G401.6 (cell line): ENCODE results near the gene NRSN2.
"Not testable (repeated sequence)": the region's sequence is repeated elsewhere in the genome, so short reads cannot be mapped to it uniquely, and the experiment has no call there.

Experiments
- FAIRE-seq: peaks from 2 replicates; lab custom pipeline; 2012; peaks lifted over from hg19 to GRCh38; lab: Jason Lieb, UNC

NRSN2 gene

DNA sequence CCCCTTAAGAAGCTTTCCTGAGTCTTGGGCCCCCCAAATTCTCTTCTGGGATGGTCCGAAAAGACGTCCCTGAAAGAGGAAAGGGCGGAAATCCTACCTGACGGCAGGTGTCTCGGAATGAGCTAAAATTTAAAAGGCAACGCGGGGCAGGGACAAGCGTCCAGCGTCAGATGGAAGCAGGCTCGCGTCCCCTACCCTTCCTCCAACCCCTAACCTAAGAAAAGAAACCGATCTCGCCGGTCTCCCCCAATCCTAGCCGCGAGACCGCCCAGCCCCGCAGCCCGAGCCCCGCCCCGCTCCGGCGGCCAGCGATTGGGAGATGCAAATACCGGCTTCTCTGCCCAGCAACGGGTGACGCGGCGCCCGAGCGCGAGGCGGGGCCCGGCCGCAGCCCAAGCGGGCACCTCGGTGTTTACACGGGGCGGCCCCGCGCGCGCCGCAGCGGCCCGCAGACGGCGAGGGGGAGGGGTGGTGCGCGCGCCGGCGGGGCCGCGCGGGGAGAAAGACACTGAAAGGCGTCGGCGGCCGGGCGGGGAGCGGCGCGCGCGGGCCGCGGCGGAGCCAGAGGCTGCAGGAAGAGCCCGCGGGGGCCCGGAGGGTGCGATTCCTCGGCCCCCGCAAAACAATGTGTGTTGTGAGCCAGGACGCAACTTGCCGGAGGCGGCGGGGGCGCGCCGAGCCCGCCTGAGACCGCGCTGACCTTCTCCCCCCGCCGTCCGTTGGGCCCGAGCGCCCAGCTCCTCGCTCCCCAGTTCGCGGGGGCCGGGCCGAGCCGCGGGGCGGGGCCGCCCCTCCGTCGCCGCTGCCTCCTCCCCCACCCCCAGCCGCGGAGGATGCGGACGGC, 21.6 kb upstream of the NRSN2 start, which contains the start of gene SOX12:
SOX12 (plus strand) TSS at position 508 of the 844 bp plus-strand sequence. CDS start 373 bp downstream, outside the sequence.
- peak; percentile 57 for FAIRE-seq

DNA sequence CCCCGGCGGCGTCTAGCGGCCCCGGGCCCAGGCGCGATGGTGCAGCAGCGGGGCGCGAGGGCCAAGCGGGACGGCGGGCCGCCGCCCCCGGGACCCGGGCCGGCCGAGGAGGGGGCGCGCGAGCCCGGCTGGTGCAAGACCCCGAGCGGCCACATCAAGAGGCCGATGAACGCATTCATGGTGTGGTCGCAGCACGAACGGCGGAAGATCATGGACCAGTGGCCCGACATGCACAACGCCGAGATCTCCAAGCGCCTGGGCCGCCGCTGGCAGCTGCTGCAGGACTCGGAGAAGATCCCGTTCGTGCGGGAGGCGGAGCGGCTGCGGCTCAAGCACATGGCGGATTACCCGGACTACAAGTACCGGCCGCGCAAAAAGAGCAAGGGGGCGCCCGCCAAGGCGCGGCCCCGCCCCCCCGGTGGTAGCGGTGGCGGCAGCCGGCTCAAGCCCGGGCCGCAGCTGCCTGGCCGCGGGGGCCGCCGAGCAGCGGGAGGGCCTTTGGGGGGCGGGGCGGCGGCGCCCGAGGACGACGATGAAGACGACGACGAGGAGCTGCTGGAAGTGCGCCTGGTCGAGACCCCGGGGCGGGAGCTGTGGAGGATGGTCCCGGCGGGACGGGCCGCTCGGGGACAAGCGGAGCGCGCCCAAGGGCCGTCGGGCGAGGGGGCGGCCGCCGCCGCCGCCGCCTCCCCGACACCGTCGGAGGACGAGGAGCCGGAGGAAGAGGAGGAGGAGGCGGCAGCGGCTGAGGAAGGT, 20.8 kb upstream of the NRSN2 start:
- FAIRE-seq = no peak

DNA sequence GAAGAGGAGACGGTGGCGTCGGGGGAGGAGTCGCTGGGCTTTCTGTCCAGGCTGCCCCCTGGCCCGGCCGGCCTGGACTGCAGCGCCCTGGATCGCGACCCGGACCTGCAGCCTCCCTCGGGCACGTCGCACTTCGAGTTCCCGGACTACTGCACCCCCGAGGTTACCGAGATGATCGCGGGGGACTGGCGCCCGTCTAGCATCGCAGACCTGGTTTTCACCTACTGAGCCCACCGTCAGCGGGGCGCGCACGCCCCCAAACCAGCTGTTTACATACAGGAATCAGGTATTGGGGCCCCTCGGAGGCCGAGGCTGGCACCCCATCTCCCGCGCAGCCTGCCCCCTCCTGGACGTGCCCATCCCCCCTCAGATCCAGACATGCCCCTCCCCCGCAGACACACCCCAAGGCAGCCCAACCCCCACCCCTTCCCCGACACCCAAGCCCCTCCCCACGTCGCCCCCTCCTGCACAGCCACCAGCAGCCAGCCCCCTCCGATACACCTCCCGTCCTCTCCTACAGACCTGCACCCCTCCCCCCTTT, 20.2 kb upstream of the NRSN2 start:
- FAIRE-seq = no peak

DNA sequence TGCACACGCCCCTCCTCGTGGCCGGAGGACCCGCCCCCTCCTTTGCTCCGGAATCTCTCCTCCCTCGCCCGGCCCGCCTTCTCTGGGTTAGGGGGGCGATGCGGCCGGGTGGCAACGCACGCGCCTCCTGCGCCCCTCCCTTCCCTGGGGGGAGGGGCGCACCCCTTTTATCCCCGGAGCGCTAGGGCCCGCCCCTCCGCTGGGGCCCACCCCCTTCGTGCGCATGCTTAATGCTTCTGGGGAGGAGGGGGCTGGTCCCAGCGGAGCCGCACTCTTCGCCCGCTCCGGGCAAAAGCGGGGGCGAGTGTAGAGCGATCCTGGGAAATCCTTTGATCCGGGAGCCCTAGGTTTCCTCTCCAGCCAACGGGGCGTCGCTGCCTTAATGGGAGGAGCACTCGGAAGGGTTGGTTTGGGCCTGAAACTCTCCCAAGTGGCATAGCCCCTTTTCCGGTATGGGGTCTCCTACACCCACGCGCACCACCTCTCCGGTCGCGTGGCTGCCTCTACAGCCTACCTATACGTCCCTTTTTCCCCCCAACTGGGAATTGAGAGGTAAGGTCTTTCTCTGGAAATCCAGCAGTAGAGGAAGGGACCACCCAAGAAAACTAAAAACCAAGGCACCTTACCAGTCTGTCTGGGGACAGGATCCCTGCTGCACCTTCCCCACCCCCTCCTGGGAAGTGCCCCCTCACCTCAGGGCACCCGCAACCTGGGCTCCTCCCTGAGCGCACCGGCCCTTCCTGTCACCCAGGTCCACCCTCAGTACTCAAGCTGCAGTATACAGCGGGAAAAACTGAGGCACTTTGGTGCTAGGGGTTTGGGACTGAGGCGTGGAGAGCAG, 19.5 kb upstream of the NRSN2 start:
- FAIRE-seq = peak; percentile 87

DNA sequence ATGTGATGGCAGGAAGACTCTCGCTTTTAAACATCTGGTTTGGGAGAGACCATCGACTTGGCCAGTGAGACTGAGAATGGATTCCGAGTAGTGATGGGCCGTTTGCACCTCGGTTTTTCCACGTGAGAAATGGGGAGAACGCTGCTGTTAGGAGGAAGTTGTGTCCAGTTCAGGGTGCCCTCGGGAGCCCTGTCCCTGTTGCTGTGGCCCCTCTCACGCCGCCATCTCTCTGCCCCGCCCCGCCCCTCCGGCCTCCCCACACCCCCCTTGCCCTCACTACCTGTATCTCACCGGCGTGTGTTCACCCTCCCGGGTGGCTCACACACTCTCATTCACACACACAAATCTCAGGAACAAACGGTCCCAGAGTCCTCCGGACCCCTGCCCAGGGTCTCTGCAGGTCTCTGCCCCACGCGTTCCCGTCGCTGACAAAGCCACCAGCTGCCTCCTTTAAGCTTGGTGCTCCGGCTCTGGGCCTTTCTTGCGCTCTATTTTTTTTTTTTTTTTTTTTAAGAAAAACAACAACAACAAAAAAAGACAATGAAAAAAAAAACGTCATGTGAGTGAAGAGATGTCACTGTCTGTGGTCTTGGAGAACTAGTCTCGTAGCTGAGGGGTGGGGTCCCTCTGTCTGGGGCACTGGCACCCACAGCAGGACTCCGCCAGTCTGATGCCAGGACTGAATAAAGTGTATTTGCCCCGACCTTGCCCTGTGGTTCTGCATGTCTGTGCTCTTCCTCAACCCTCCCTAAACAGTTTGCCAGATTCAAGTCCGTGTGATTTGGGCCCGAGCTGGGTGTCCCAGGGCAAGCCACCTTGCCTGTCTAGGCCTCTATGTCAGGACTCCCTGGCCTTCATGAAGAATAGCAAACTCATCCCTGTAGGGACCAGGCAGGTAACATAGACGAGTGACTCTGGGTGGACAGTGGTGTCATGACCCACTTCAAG, 18.6 kb upstream of the NRSN2 start:
- no peak for FAIRE-seq

DNA sequence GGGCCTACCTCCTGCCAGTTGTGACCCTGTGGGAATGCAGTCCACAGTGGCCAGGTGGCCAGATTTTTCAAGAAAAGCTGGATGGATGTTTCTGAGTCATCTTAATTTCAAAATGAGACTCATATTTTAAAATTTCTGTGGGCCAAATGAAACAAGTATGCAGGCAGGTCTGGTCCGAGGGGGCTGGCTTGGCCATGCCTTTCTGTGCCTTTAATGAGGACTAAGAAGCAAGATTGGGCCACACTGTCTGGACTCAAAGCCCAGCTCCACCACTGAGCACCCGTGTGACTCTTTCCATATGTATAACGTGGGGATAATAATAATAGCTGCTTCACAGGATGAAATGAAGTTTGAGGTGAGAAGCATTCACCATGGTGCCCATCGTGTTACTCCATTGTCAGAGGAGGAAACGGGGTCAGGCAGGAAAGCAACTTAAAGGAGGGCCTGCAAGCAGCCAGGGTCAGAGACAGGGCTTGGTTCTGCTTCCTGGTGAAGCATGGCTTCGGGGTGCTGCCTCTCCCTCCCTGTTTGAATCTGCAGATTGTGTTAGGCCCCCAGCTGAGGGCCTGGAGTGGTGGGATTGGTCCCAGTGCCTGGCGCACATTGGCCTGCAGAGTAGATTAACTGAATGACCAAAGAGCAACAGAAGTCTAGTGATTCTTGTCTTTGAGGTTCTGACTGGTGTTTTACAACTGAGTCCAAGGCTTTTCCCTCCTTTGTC, 17.8 kb upstream of the NRSN2 start:
- no peak for FAIRE-seq

DNA sequence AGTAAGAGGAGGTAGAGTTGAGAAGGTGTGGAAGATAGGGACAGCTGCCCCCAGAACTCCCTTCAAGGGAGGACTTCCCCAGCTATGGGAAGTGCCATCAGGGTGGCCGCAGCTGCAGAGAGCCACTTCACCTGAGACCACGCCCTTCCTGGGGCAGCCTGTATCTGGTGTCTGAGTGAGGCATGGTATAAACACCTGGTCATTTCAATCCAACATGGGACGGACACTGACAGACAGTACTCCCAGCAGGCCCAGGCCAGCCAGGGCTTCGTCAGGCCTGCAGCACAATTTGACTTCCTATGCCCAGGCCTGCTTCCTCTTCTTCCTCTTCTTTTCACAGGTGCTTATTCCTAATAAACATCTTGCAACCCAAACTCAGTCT, 17.1 kb upstream of the NRSN2 start:
- no peak for FAIRE-seq

DNA sequence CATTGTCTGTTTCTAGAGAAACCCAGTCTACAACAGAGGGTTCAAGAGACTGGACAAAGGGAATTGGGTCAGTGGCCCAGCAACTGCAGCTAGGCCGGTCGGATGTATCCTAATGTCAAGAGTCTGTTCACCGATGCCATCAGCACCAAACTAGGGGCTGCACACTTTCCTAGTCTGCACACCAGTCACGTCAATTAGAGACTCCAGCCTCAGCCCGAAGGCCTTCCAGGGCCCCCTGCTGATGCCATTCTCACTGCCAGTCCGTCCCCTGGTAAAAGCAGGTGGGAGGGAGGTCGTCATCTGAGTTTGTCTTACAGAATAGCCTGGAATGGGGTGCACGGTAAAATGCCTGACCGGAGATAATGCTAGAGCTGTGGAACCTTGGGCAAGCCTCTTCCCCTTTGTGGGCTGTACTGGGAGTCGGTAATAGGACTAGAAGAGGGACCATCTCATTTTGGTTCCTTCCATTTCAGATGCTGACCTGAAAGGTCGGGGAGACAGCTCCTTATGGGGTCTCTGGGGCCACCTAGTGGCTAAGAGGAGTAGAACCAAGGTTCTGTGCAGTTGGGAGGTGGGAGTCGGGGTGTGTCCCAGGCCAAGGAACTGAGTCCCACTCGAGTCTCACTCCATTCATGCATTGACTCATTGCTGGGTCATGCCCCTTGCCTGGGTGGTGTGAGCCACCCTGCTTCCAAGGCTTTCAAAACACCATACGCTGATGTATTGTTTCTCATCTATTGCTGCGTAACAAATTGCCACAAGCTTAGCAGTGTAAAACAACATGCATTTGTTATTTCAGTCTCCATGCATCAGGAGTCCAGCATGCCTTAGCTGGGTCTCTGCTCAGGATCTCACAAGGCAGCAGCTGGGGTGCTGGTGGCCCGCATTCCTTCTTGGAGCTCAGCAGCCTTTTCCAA, 16.4 kb upstream of the NRSN2 start:
- FAIRE-seq = peak; percentile 80

DNA sequence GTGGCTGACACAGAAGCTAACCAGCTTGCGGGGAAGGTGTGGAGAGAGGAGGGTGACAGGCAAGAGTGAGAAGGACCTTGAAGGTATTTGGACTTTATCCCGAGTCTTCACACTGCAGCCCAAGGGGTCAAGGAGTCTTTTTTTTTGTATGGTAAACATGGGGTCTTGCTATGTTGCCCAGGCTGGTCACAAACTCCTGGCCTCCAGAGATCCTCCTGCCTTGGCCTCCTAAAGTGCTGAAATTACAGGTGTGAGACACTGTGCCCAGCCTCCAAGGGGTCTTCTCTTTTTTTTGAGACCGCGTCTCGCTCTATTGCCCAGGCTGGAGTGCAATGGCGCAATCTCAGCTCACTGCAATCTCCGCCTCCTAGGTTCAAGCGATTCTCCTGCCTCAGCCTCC, 12.3 kb upstream of the NRSN2 start:
- FAIRE-seq = no peak

DNA sequence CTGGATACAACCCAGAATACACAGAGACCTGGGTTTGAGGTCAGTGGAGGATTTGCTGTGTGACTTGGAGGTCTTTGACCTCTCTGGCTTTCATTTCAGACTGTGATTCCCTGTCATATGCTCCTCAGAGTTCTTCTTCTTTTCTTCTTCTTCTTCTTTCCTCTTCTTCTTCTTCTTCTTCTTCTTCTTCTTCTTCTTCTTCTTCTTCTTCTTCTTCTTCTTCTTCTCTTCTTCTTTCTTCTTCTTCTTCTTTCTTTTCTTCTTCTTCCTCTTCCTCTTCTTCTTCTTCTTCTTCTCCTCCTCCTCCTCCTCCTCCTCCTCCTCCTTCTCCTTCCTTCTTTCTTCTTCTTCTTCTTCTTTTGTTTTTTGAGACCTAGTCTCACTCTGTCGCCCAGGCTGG, 10.9 kb upstream of the NRSN2 start:
- not testable (repeated sequence) for FAIRE-seq

DNA sequence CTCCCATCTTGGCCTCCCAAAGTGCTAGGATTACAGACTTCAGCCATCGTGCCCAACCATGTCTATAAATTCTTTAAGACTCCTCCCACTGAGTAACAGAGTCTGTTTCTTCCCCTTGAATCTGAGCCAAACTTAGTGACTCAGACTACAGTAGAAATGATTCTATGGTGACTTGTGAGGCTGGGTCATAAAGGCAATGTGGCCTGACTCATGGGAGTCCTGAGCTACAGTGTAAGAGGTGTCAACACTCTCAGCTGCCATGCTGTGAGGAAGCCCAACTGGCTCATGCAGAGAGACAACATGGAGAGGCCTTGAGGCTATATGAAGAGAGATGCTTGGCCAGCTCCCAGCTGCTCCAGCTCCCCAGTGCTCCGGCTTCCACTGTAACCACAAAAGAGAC, 5.2 kb upstream of the NRSN2 start:
- no peak for FAIRE-seq

DNA sequence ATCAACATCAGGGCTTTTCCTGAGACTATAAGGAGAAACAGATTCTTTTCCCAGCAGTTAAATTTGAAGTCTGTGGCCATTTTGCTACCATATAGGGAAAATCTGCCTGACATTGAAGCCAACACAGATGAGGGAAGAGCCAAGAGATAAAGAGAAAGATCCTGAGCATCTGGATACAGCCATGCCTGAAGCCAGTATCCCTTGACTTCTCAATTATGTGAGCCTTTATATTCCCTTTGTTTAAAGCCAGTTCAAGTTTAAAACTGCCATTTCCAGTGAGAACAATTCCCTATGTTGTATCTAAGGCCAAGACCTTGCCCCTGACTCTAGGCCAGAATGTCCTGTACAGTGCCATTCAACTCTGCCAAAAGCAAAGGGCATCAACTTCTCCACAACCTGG, 3.8 kb upstream of the NRSN2 start:
- no peak for FAIRE-seq

DNA sequence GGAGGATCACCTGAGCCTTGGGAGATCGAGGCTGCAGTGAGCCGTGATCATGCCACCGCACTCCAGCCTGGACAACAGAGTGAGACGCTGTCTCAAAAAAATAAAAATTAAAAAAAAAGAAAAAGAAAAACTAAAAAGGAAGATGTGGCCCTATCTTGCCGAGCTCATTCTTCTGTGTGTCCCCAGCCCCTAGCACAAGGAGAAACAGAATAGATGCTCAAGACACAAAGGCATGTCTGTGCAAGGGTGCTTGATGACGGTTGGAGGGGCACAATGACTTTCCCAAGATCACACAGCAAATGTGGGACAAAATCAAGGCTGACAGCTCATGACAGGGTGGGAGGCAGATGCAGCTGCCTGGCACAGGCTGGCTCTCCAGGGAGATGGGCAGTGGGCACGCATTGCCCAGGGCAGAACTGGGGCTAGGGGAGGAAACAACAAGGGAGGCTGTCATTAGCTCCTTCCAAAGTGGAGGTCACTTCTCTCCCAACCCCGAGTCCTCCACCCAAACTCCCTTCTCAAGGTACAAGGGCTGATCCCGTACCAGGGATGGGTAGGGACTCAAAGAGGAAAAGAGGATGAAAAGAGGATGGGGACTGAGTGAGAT, 775 bp upstream of the NRSN2 start:
- no peak for FAIRE-seq

DNA sequence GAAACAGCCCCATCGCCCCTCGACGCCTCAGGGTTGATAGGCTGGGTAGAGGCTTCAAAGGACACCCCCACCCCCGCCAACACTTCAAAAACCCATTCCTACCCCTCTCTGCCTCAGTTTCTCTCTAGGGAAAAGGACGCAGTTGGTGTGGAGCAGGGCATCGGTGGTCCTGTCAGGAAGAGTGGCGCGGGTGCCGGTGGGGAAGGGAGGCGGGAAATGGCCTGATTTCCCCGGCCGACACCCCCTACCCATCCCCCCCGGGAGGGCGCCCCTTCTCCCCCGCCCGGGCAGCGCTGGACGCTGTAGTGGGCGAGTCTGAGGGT, 367 bp downstream of the NRSN2 start:
- FAIRE-seq = no peak

DNA sequence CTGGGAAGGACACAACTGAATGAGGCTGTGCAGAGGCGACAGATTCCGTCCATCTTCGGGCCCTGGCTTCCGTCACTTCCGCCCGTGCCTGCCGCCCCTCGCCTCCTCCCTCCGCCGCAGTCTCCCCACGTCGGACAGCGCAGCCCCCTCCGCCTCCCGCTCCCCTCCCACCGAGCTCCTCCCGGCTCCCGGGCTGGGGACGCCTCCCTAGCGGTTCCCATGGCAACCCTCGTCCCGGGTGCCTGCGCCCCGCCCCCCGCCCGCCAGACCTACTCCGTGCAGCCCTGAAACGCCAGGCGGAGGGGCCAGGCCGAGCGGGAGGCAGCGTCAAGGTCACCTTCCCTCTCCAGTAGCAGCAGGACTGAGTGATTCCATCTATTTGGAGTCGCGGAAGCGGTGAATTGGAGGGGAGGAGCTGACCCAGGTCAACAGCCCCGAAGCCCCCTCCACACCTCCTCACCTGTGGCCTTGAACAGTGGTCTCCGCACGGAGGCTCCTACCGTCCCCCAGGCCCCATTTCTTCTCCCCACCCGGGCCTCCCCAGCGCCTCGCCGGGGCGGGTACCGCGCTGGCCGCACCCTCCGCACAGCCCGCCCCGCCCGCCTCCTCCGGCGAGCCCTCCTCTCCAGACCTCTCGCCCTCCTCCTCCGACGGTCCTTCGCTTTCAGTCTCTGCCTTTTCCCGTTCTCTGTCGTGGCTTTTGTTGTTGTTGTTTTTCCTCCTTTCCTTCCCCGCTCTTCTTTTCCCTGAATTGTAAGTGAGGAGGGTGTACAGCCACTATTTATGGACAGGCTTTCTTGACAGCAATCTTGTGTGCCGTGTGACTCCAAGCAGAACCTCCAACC, 951 bp downstream of the NRSN2 start:
- FAIRE-seq = peak; percentile 96

DNA sequence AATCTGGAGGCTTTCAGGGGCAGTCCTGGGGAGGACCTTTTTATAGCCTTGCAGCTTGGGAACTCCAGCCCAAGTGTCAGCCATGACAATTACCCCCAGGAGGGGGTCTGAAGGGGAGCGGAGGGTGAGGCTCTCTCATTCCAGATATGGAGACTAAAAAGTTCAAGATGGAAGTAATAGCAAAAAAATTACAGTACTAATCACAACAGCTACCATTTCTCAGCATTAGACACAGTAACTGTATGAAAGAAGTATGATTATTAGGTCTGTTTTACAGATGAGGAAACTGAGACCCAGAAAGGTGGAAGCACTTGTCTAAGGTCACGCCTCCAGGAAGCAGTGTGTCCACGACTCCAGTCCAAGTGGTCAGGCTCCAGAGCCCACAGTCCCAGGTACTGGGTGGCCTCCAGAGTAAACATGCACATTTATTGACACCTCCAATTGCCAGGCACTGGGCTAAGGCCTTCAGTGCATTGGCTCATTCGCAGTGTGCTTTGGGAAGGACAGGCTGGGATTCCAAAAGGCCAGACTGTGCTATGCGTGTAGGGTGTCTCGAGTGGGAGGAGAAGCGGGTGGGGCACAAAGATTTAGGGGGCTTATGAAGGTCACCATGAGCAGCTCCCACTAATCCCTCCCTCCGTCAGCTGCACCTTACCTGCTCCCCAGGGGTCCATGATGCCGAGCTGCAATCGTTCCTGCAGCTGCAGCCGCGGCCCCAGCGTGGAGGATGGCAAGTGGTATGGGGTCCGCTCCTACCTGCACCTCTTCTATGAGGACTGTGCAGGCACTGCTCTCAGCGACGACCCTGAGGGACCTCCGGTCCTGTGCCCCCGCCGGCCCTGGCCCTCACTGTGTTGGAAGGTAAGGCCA, 2.3 kb downstream of the NRSN2 start:
- FAIRE-seq = no peak

DNA sequence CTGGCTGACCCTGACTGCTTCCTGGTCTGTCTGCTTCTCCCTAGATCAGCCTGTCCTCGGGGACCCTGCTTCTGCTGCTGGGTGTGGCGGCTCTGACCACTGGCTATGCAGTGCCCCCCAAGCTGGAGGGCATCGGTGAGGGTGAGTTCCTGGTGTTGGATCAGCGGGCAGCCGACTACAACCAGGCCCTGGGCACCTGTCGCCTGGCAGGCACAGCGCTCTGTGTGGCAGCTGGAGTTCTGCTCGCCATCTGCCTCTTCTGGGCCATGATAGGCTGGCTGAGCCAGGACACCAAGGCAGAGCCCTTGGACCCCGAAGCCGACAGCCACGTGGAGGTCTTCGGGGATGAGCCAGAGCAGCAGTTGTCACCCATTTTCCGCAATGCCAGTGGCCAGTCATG, 6.3 kb downstream of the NRSN2 start:
- no peak for FAIRE-seq
